ENCODE measurements around the gene DNAH10.

DNAH10 gene

DNA sequence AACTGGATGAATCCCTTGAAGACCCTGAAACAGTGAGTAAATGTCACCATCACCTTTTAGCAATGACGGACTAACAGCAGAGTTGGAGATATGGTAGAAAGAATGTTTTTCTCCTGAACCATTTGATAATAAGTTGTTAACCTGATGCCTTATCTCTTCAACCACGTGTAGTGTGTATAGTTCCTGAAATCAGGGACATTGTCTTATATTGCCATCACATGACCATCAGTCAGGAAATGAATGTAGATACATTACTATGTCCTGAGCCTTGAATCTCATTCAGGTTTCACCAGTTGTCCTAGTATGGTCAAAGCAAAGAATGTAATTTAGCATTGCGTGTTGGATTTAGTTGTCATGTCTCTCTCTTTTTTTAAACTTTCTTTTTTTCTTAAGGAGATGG is 34.2 kb upstream of the DNAH10 start:
- Histone ChIP-seq H3K36me3 (ENCODE audit: insufficient read depth, insufficient read length, low read length) (peaks cover 61% of the 10 kb centered on the region), H3K27me3 (ENCODE audit: insufficient read depth, insufficient read length) (no peaks in the 10 kb centered on the region), H3K9ac (ENCODE audit: insufficient read length, low read depth) (no peak overlapping the region), H3K9me3 (ENCODE audit: insufficient read depth, low read length) (no peaks in the 10 kb centered on the region), H3K4me1 (ENCODE audit: insufficient read depth, insufficient read length) (no peaks in the 10 kb centered on the region), H3K4me3 (ENCODE audit: insufficient read length, low read depth) (no peak overlapping the region)
- no peak for DNase-seq (ENCODE audit: low read depth, low spot score)
- TF ChIP-seq YY1 (IDR thresholded peaks at IDR 0.05; ENCODE audit: insufficient read depth, insufficient read length) (no peak), ZNF274 (IDR thresholded peaks at IDR 0.05; ENCODE audit: low read depth, low read length) (no peak), SUZ12 (IDR thresholded peaks at IDR 0.05; ENCODE audit: extremely low read depth, insufficient read depth, insufficient read length) (no peak)

DNA sequence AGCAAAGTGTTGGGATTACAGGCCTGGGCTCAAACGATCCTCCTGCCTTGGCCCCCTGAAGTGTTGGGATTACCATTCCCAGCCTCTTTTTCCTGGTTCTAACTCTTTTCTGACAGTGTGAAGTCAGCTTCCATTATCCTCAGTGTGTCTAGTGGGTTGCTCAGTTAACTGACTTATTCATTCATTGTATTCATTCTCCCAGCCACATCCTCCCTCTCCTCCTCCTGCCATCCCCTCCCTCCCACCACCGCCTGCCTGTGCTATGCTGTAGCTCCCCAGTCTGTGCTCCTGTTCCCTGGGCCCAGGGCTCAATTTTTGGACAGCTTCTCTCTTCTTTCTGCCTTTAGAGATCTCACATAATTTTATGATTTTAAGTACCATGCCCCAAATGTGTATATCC is 30.5 kb upstream of the DNAH10 start:
- Histone ChIP-seq H3K9ac (ENCODE audit: insufficient read length, low read depth) (no peak overlapping the region), H3K36me3 (ENCODE audit: insufficient read depth, insufficient read length, low read length) (peaks cover 69% of the 10 kb centered on the region)

DNA sequence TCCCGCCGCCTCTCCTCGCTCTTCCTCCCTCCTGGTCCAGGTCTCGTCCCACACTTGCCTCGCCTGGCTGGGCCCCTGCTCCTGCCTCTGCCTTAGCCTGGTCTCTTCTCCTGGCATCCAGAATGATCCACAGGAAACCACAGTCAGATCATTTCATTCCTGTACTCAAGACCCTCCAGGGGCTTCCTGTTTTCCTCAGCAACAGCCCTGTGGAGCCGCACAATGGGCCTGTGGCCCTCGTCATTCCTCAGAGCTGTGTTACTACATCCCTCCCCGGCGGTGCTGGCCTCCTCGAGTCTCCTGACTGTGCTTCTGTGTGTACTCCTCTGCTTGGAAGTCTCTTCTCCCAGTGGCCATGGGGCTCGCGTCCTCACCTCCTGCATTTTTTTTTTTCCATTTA is 29.9 kb upstream of the DNAH10 start:
- no peak for TF ChIP-seq ZNF274 (IDR thresholded peaks at IDR 0.05; ENCODE audit: low read depth, low read length)
- TF ChIP-seq SUZ12 (IDR thresholded peaks at IDR 0.05; ENCODE audit: extremely low read depth, insufficient read depth, insufficient read length), result no peak
- TF ChIP-seq YY1 (IDR thresholded peaks at IDR 0.05; ENCODE audit: insufficient read depth, insufficient read length), result no peak
- Histone ChIP-seq H3K36me3 (ENCODE audit: insufficient read depth, insufficient read length, low read length) (peaks cover 69% of the 10 kb centered on the region), H3K9ac (ENCODE audit: insufficient read length, low read depth) (no peak overlapping the region), H3K4me3 (ENCODE audit: insufficient read length, low read depth) (no peak overlapping the region), H3K9me3 (ENCODE audit: insufficient read depth, low read length) (no peaks in the 10 kb centered on the region), H3K4me1 (ENCODE audit: insufficient read depth, insufficient read length) (no peaks in the 10 kb centered on the region), H3K27me3 (ENCODE audit: insufficient read depth, insufficient read length) (no peaks in the 10 kb centered on the region)
- no peak for DNase-seq (ENCODE audit: low read depth, low spot score)

More for the DNA sequence above, 30.5 kb upstream of the DNAH10 start:
- H3K4me1 ChIP-seq (ENCODE audit: insufficient read depth, insufficient read length), result no peaks in the 10 kb centered on the region
- TF ChIP-seq YY1 (IDR thresholded peaks at IDR 0.05; ENCODE audit: insufficient read depth, insufficient read length) (no peak), ZNF274 (IDR thresholded peaks at IDR 0.05; ENCODE audit: low read depth, low read length) (no peak), SUZ12 (IDR thresholded peaks at IDR 0.05; ENCODE audit: extremely low read depth, insufficient read depth, insufficient read length) (no peak)
- no peaks in the 10 kb centered on the region for H3K27me3 ChIP-seq (ENCODE audit: insufficient read depth, insufficient read length)
- H3K9me3 ChIP-seq (ENCODE audit: insufficient read depth, low read length), result no peaks in the 10 kb centered on the region
- H3K4me3 ChIP-seq (ENCODE audit: insufficient read length, low read depth), result no peak overlapping the region
- DNase-seq (ENCODE audit: low read depth, low spot score), result no peak

DNA sequence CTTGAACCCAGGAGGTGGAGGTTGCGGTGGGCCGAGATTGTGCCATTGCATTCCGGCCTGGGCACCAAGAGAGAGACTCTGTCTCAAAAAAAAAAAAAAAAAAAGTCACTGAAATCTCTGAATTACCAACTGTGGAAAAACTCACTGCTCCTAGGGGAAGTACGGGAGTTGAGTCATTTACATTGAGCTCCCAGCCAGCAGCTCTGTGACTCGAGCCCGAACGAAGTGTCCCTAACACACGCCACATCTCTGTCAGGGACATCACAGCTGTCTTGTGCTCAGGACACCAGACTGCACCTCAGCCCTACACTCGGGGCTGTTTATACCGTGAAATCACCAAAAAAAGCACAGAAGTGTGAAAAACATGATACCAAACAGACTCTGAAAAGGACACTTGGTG is 28.9 kb upstream of the DNAH10 start:
- H3K9me3 ChIP-seq (ENCODE audit: insufficient read depth, low read length), result no peaks in the 10 kb centered on the region
- DNase-seq (ENCODE audit: low read depth, low spot score), result no peak
- H3K4me1 ChIP-seq (ENCODE audit: insufficient read depth, insufficient read length), result no peaks in the 10 kb centered on the region
- no peak overlapping the region for H3K9ac ChIP-seq (ENCODE audit: insufficient read length, low read depth)
- no peak overlapping the region for H3K4me3 ChIP-seq (ENCODE audit: insufficient read length, low read depth)
- H3K36me3 ChIP-seq (ENCODE audit: insufficient read depth, insufficient read length, low read length), result peaks cover 67% of the 10 kb centered on the region
- H3K27me3 ChIP-seq (ENCODE audit: insufficient read depth, insufficient read length), result no peaks in the 10 kb centered on the region
- TF ChIP-seq SUZ12 (IDR thresholded peaks at IDR 0.05; ENCODE audit: extremely low read depth, insufficient read depth, insufficient read length) (no peak), YY1 (IDR thresholded peaks at IDR 0.05; ENCODE audit: insufficient read depth, insufficient read length) (no peak)

DNA sequence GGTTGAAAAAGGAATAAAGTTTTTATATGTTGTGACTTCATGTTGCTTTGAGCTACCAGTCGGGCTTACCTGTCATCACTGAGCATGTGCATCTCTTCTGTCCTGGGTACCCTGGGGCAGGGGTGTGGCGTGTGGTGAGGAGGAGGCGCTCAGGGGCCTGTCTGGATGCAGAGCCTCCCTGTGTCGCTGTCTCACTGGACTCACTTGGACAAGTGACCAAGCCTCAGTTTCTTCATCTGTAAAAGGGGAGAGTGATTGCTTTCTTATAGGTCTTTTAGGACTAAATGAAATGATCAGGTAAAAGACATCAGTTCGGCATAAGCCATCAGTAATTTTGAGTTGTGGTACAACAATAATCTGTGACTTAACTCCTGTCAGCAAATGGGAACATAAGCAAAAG is 27.8 kb upstream of the DNAH10 start:
- TF ChIP-seq ZNF274 (IDR thresholded peaks at IDR 0.05; ENCODE audit: low read depth, low read length) (no peak), SUZ12 (IDR thresholded peaks at IDR 0.05; ENCODE audit: extremely low read depth, insufficient read depth, insufficient read length) (no peak), YY1 (IDR thresholded peaks at IDR 0.05; ENCODE audit: insufficient read depth, insufficient read length) (no peak)
- no peak overlapping the region for H3K9ac ChIP-seq (ENCODE audit: insufficient read length, low read depth)
- peaks cover 66% of the 10 kb centered on the region for H3K36me3 ChIP-seq (ENCODE audit: insufficient read depth, insufficient read length, low read length)

DNA sequence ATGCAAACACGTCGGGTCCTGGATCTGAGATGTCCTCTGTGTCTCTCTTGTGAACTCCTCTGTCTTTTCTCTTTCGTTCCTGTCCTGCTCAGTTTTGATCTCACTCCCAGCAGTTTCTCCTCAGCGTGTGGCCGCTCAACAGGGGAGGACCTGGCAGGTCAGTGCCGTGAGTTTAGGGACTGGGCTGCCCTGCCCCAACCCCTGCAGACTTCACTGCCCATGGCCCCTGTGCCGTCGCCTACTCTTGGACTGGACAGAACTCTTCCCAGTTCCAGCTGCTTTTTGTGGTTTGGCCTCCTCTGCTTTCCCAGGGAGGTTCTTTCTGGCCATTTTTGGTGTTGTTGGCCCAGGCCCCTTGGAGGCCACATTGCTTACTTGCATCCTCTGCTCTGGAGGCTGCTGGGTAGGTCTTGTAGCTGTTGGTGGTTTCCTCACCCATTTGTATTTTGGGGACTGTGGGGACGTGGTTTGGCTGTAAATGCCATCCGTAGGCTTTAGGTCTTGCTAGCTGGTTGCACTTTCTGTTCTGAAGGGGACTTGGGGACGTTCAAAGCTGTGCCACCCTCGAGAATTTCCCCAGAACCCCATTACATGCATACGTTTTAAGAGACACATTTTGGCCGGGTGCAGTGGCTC is 20.0 kb upstream of the DNAH10 start:
- no peaks in the 10 kb centered on the region for H3K27me3 ChIP-seq (ENCODE audit: insufficient read depth, insufficient read length)
- no peak overlapping the region for H3K9ac ChIP-seq (ENCODE audit: insufficient read length, low read depth)
- no peak overlapping the region for H3K4me3 ChIP-seq (ENCODE audit: insufficient read length, low read depth)
- H3K36me3 ChIP-seq (ENCODE audit: insufficient read depth, insufficient read length, low read length), result peaks cover 64% of the 10 kb centered on the region
- TF ChIP-seq YY1 (IDR thresholded peaks at IDR 0.05; ENCODE audit: insufficient read depth, insufficient read length) (no peak), SUZ12 (IDR thresholded peaks at IDR 0.05; ENCODE audit: extremely low read depth, insufficient read depth, insufficient read length) (no peak), ZNF274 (IDR thresholded peaks at IDR 0.05; ENCODE audit: low read depth, low read length) (no peak)
- no peaks in the 10 kb centered on the region for H3K9me3 ChIP-seq (ENCODE audit: insufficient read depth, low read length)
- H3K4me1 ChIP-seq (ENCODE audit: insufficient read depth, insufficient read length), result no peaks in the 10 kb centered on the region
- DNase-seq (ENCODE audit: low read depth, low spot score), result no peak

More for the DNA sequence above, 27.8 kb upstream of the DNAH10 start:
- H3K27me3 ChIP-seq (ENCODE audit: insufficient read depth, insufficient read length), result no peaks in the 10 kb centered on the region
- H3K9me3 ChIP-seq (ENCODE audit: insufficient read depth, low read length), result no peaks in the 10 kb centered on the region
- no peak for DNase-seq (ENCODE audit: low read depth, low spot score)
- H3K4me1 ChIP-seq (ENCODE audit: insufficient read depth, insufficient read length), result no peaks in the 10 kb centered on the region
- no peak overlapping the region for H3K4me3 ChIP-seq (ENCODE audit: insufficient read length, low read depth)

DNA sequence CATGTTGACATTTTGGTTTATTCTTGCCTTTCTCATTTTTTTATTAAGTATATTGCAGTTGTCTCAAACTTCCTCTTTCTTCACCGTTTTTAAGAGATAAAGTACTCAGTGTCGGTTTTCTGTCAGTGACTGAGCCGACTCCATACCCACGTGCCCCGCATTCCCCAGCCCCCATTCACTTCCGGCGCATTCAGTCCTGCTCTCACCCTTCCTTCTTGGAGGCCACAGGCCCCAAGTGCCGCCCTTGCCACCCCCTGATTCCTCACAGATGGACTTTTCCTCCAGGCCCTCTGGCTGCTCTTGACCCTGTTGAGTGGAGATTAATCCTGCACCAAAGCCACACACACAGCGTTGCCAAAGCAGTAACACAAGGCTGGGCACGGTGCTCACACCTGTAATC is 19.1 kb upstream of the DNAH10 start:
- H3K9me3 ChIP-seq (ENCODE audit: insufficient read depth, low read length), result no peaks in the 10 kb centered on the region
- no peaks in the 10 kb centered on the region for H3K27me3 ChIP-seq (ENCODE audit: insufficient read depth, insufficient read length)
- no peak overlapping the region for H3K4me3 ChIP-seq (ENCODE audit: insufficient read length, low read depth)
- H3K36me3 ChIP-seq (ENCODE audit: insufficient read depth, insufficient read length, low read length), result peaks cover 64% of the 10 kb centered on the region
- TF ChIP-seq ZNF274 (IDR thresholded peaks at IDR 0.05; ENCODE audit: low read depth, low read length) (no peak), SUZ12 (IDR thresholded peaks at IDR 0.05; ENCODE audit: extremely low read depth, insufficient read depth, insufficient read length) (no peak), YY1 (IDR thresholded peaks at IDR 0.05; ENCODE audit: insufficient read depth, insufficient read length) (no peak)
- DNase-seq (ENCODE audit: low read depth, low spot score), result no peak
- H3K9ac ChIP-seq (ENCODE audit: insufficient read length, low read depth), result no peak overlapping the region
- H3K4me1 ChIP-seq (ENCODE audit: insufficient read depth, insufficient read length), result no peaks in the 10 kb centered on the region
